IMR-90 (cell line): ENCODE data around the gene SLC17A9. TPM values are rescaled to one million over a fixed set of nuclear protein-coding genes. Genes with fewer than 3 reads are reported as not detected.

Source experiments
- ATAC-seq: fragments of 200-7000 bp; cut with Tn5 transposase; 2 replicates; pipeline ENCODE4 v1.9.1; 2020; ENCODE audit warnings: low read depth, mild to moderate bottlenecking, moderate library complexity
- BruUV-seq: library from RNA; stranded (reverse); fragments of 400-500 nt; replicated peaks from 2 replicates; lab custom pipeline; 2021; lab: Mats Ljungman, UMichigan
- CTCF ChIA-PET: fragments of 300-600 bp; formaldehyde crosslinking; extraction: SDS; loops from one replicate; lab custom pipeline; 2021; ENCODE audit warnings: antibody characterized with exemption; lab: Yijun Ruan, JAX
- POLR2A ChIA-PET: fragments of 300-600 bp; sonication (Branson Sonifier 250); formaldehyde crosslinking; loops from one replicate; lab custom pipeline; 2022; ENCODE audit warnings: antibody characterized with exemption; ENCODE audit not compliant: unreplicated experiment; lab: Charles Lee
- DNase-seq: peaks from one replicate; pipeline ENCODE4 v3.0.0; 2013
- H2AFZ ChIP-seq: replicated peaks from 2 replicates; pipeline ENCODE3; 2013; ENCODE audit warnings: low read length, mild to moderate bottlenecking; ENCODE audit not compliant: poor library complexity
- H2AK5ac ChIP-seq: 2 replicates; pipeline ENCODE4 v1.6.1; 2013; ENCODE audit warnings: low read depth, low read length, inconsistent platforms
- H2AK9ac ChIP-seq: replicated peaks from 2 replicates; pipeline ENCODE3; 2013; ENCODE audit warnings: mild to moderate bottlenecking, low read depth, low read length, moderate library complexity; ENCODE audit not compliant: poor library complexity
- H2BK120ac ChIP-seq: 2 replicates; pipeline ENCODE4 v1.6.1; 2013; ENCODE audit warnings: low read depth, low read length, inconsistent platforms
- H2BK15ac ChIP-seq: 3 replicates; pipeline ENCODE4 v1.6.1; 2013; ENCODE audit warnings: low read depth, low read length, inconsistent platforms
- H2BK20ac ChIP-seq: 2 replicates; pipeline ENCODE4 v1.6.1; 2013; ENCODE audit warnings: low read depth, mild to moderate bottlenecking, inconsistent platforms, low read length, moderate library complexity
- H2BK5ac ChIP-seq: 2 replicates; pipeline ENCODE4 v1.6.1; 2013; ENCODE audit warnings: mild to moderate bottlenecking, low read depth, low read length, inconsistent platforms; ENCODE audit not compliant: poor library complexity, severe bottlenecking
- H3K14ac ChIP-seq: replicated peaks from 2 replicates; pipeline ENCODE4 v1.6.1; 2013; ENCODE audit warnings: low read depth, low read length, inconsistent platforms
- H3K18ac ChIP-seq: 2 replicates; pipeline ENCODE4 v1.6.1; 2013; ENCODE audit warnings: low read depth, low read length, control low read depth
- H3K23ac ChIP-seq: 2 replicates; pipeline ENCODE4 v1.6.1; 2013; ENCODE audit warnings: low read depth, low read length, inconsistent platforms
- H3K27ac ChIP-seq: 2 replicates; pipeline ENCODE4 v1.5.1; 2013; ENCODE audit warnings: mild to moderate bottlenecking, control low read depth, low read length; ENCODE audit not compliant: insufficient read depth
- H3K27me3 ChIP-seq: 2 replicates; pipeline ENCODE4 v1.6.1; 2013; ENCODE audit warnings: low read length; ENCODE audit not compliant: control insufficient read depth, insufficient read depth
- H3K36me3 ChIP-seq: 2 replicates; pipeline ENCODE4 v1.6.1; 2013; ENCODE audit warnings: low read length, mixed read lengths; ENCODE audit not compliant: control insufficient read depth, insufficient read depth
- H3K4ac ChIP-seq: 2 replicates; pipeline ENCODE4 v1.6.1; 2013; ENCODE audit warnings: low read depth, low read length, inconsistent platforms
- H3K4me1 ChIP-seq: 2 replicates; pipeline ENCODE4 v1.6.1; 2013; ENCODE audit warnings: low read length, mixed read lengths; ENCODE audit not compliant: control insufficient read depth, insufficient read depth
- H3K4me2 ChIP-seq: 2 replicates; pipeline ENCODE4 v1.6.1; 2013; ENCODE audit warnings: low read depth, mild to moderate bottlenecking, control low read depth, low read length, moderate library complexity
- H3K4me3 ChIP-seq: 2 replicates; pipeline ENCODE4 v1.5.1; 2013; ENCODE audit warnings: low read depth, mild to moderate bottlenecking, control low read depth, low read length, moderate library complexity; ENCODE audit not compliant: insufficient read depth
- H3K56ac ChIP-seq: 2 replicates; pipeline ENCODE4 v1.6.1; 2013; ENCODE audit warnings: low read length, inconsistent platforms; ENCODE audit not compliant: insufficient read depth; ENCODE audit errors: extremely low read depth
- H3K79me1 ChIP-seq, 2 experiments: 2 replicates each; pipeline ENCODE4 v1.6.1; 2013; ENCODE audit warnings: low read length in 2 of 2, inconsistent platforms in 1 of 2, low read depth in 1 of 2
- H3K9ac ChIP-seq: 2 replicates; pipeline ENCODE4 v1.6.1; 2013; ENCODE audit warnings: low read depth, low read length, control low read depth
- H3K9me1 ChIP-seq: 2 replicates; pipeline ENCODE4 v1.6.1; 2013; ENCODE audit warnings: low read length, inconsistent platforms; ENCODE audit not compliant: insufficient read depth
- H3K9me3 ChIP-seq: 2 replicates; pipeline ENCODE4 v1.6.1; 2013; ENCODE audit warnings: low read length; ENCODE audit not compliant: control insufficient read depth, insufficient read depth
- H4K20me1 ChIP-seq: 2 replicates; pipeline ENCODE4 v1.6.1; 2013; ENCODE audit warnings: low read length, inconsistent platforms; ENCODE audit not compliant: insufficient read depth
- H4K5ac ChIP-seq: 2 replicates; pipeline ENCODE4 v1.6.1; 2013; ENCODE audit warnings: mild to moderate bottlenecking, low read depth, low read length, control low read depth
- H4K8ac ChIP-seq, 2 experiments: 2 replicates each; pipeline ENCODE4 v1.6.1; 2013; ENCODE audit warnings: low read depth in 2 of 2, low read length in 2 of 2, control low read depth in 1 of 2, inconsistent platforms in 1 of 2
- H4K91ac ChIP-seq: 2 replicates; pipeline ENCODE4 v1.6.1; 2013; ENCODE audit warnings: low read depth, low read length, inconsistent platforms; ENCODE audit not compliant: insufficient read depth
- CEBPB ChIP-seq: IDR thresholded peaks from 2 replicates; pipeline ENCODE4 v1.6.1; 2012; ENCODE audit warnings: low read depth, low read length, improper control_type of control experiment
- CHD1 ChIP-seq: IDR thresholded peaks from 2 replicates; pipeline ENCODE4 v1.6.1; 2012; ENCODE audit warnings: low read depth, low read length, improper control_type of control experiment
- ELK1 ChIP-seq: fragments of 150-350 bp; IDR thresholded peaks from 2 replicates; pipeline ENCODE4 v1.6.1; 2016; ENCODE audit warnings: low read depth, mild to moderate bottlenecking, low read length, moderate library complexity, borderline replicate concordance
- FOS ChIP-seq: fragments of 150-350 bp; IDR thresholded peaks from 2 replicates; pipeline ENCODE4 v1.6.1; 2016; ENCODE audit warnings: low read depth, low read length
- MAFK ChIP-seq: IDR thresholded peaks from 2 replicates; pipeline ENCODE4 v1.6.1; 2012; ENCODE audit warnings: low read depth, low read length, improper control_type of control experiment
- MAZ ChIP-seq: IDR thresholded peaks from 2 replicates; pipeline ENCODE4 v1.6.1; 2012; ENCODE audit warnings: low read depth, mild to moderate bottlenecking, low read length, improper control_type of control experiment, moderate library complexity, borderline replicate concordance
- POLR2A ChIP-seq: IDR thresholded peaks from 2 replicates; pipeline ENCODE4 v1.6.1; 2012; ENCODE audit warnings: mild to moderate bottlenecking, low read depth, low read length
- RAD21 ChIP-seq: IDR thresholded peaks from 2 replicates; pipeline ENCODE4 v1.6.1; 2012; ENCODE audit warnings: low read length, improper control_type of control experiment
- RFX5 ChIP-seq: IDR thresholded peaks from 2 replicates; pipeline ENCODE4 v1.8.0; 2012; ENCODE audit warnings: low read depth, mild to moderate bottlenecking, low read length, moderate library complexity
- USF2 ChIP-seq: fragments of 150-350 bp; IDR thresholded peaks from 2 replicates; pipeline ENCODE4 v1.6.1; 2017; ENCODE audit warnings: mild to moderate bottlenecking, antibody characterized with exemption, low read length, low read depth
- WGBS, 2 experiments: methylation state at CpG; one replicate each; pipeline versions ENCODE4 v1.1.5 to v1.1.7; 2013; ENCODE audit warnings: missing lambda C conversion rate in 2 of 2; ENCODE audit not compliant: insufficient read length in 1 of 2; ENCODE audit errors: extremely low coverage in 2 of 2; 5-methylcytosine and 5-hydroxymethylcytosine counted together
- dilution Hi-C: fragments of 300-500 bp; cut with HindIII; formaldehyde crosslinking; loops from one replicate; pipeline ENCODE4 v1.14.3; 2018; ENCODE audit warnings: low sequenced_read_pairs; ENCODE audit not compliant: unreplicated experiment
- in situ Hi-C: fragments of 300-500 bp; cut with MboI; formaldehyde crosslinking; loops from 3 replicates; pipeline ENCODE4 v1.14.3; 2019; ENCODE audit warnings: low sequenced_read_pairs, inconsistent platforms, mixed read lengths
- intact Hi-C: fragments of 100-400 bp; cut with micrococcal nuclease; formaldehyde crosslinking; loops from 2 replicates; pipeline ENCODE4 v1.10.0; 2022
- polyA plus RNA-seq, 3 experiments: library from polyadenylated mRNA; depleted of rRNA; stranded (reverse); fragments of >200 nt; gene quantifications; 2 replicates each; pipeline ENCODE4 v1.2.3, GENCODE V29; 2012; ENCODE audit warnings: low replicate concordance in 1 of 3
- total RNA-seq: library from RNA; depleted of rRNA; stranded (reverse); fragments of >200 nt; gene quantifications from 2 replicates; pipeline ENCODE4 v1.2.3, GENCODE V29; 2012

Gene SLC17A9
- total and polyA plus RNA-seq, 2 of the 4 experiments (the other 2 are of a cell fraction), result 2.2 to 14.4 TPM

GRCh38 chr20:62910777-62911497 lies 41.6 kb upstream of the SLC17A9 start:
- no peak overlapping the region for H3K18ac ChIP-seq
- ATAC-seq (no peak), DNase-seq (no peak)
- H4K8ac ChIP-seq, result no peak overlapping the region
- intact Hi-C loops, result no loop called here
- H3K4me2 ChIP-seq, result no peak overlapping the region
- no peak overlapping the region for H3K9ac ChIP-seq
- no peak overlapping the region for H3K14ac ChIP-seq
- TF ChIP-seq CHD1, result no peak
- no peak for TF ChIP-seq RFX5
- TF ChIP-seq CEBPB, result no peak
- TF ChIP-seq USF2, result no peak
- TF ChIP-seq ELK1, result no peak
- TF ChIP-seq MAFK, result no peak
- no peak for TF ChIP-seq FOS
- TF ChIP-seq MAZ, result no peak
- TF ChIP-seq RAD21, result no peak
- no peak for TF ChIP-seq POLR2A
- CTCF ChIA-PET, result no interaction called here
- no peak overlapping the region for H3K56ac ChIP-seq
- no peak overlapping the region for H2AFZ ChIP-seq
- H2AK9ac ChIP-seq, result no peak overlapping the region
- H2BK120ac ChIP-seq, result no peak overlapping the region
- peaks cover 32 to 92% of the 10 kb centered on the region in 2 experiments for H3K79me1 ChIP-seq
- no peak overlapping the region for H3K27ac ChIP-seq
- H4K91ac ChIP-seq, result no peak overlapping the region
- no peak overlapping the region for H4K5ac ChIP-seq
- no peak overlapping the region for H3K4ac ChIP-seq
- dilution Hi-C loops, result no loop called here
- no peak overlapping the region for H2BK20ac ChIP-seq
- BruUV-seq, result TSS peak; percentile 29
- peaks cover 15% of the 10 kb centered on the region for H3K4me1 ChIP-seq
- in situ Hi-C loops, result no loop called here
- POLR2A ChIA-PET, result no interaction called here
- no peak overlapping the region for H2BK5ac ChIP-seq
- peaks cover 94% of the 10 kb centered on the region for H4K20me1 ChIP-seq
- no peak overlapping the region for H3K4me3 ChIP-seq
- no peaks in the 10 kb centered on the region for H3K9me3 ChIP-seq
- peaks cover 63% of the 10 kb centered on the region for H3K36me3 ChIP-seq
- H3K9me1 ChIP-seq, result peaks cover 15% of the 10 kb centered on the region
- H3K23ac ChIP-seq, result no peak overlapping the region
- no peak overlapping the region for H2BK15ac ChIP-seq
- H3K27me3 ChIP-seq, result no peaks in the 10 kb centered on the region
- no peak overlapping the region for H2AK5ac ChIP-seq
- 97% methylated on average over 41 of the region's 45 CpGs; no CpG with 5 or more reads in 1 of the 2 experiments for WGBS, 2 experiments
